CD4-positive, alpha-beta T cell (primary cell): ENCODE data around the gene TMEM30A. TPM values are rescaled to one million over a fixed set of nuclear protein-coding genes. Genes with fewer than 3 reads are reported as not detected.

ENCODE experiments used
- ATAC-seq: fragments of 200-7000 bp; cut with Tn5 transposase; one replicate; pipeline ENCODE4 v1.10.0; 2022; ENCODE audit warnings: mild to moderate bottlenecking; ENCODE audit not compliant: poor library complexity
- CTCF ChIA-PET: fragments of 350-600 bp; sonication (Branson Sonifier 250); formaldehyde crosslinking; loops from one replicate; lab custom pipeline; 2021; ENCODE audit warnings: antibody characterized with exemption, inconsistent platforms; lab: Charles Lee
- POLR2A ChIA-PET: fragments of 350-600 bp; sonication (Branson Sonifier 250); formaldehyde crosslinking; loops from one replicate; lab custom pipeline; 2021; ENCODE audit warnings: antibody characterized with exemption, inconsistent platforms; lab: Charles Lee
- DNase-seq, 14 experiments: peaks; one replicate each; pipeline ENCODE4 v3.0.0-alpha.2; 2013 to 2020; ENCODE audit warnings: mixed read lengths in 2 of 14
- H3K27ac ChIP-seq, 2 donors: one replicate each; pipeline versions ENCODE4 v1.5.1 to v1.7.0; 2013; ENCODE audit warnings: low read length in 2 of 2, low read depth in 1 of 2, mild to moderate bottlenecking in 1 of 2
- H3K27me3 ChIP-seq, 2 experiments: 1 replicate in 1 of 2; 2 replicates in 1 of 2; pipeline versions ENCODE4 v1.6.1 to v1.7.0; 2013; ENCODE audit warnings: low read length in 2 of 2, control low read depth in 1 of 2, mild to moderate bottlenecking in 1 of 2, moderate library complexity in 1 of 2; ENCODE audit not compliant: insufficient read depth in 2 of 2, control insufficient read depth in 1 of 2
- H3K36me3 ChIP-seq: one replicate; pipeline ENCODE4 v1.6.1; 2013; ENCODE audit warnings: low read length, control low read depth; ENCODE audit not compliant: insufficient read depth
- H3K4me1 ChIP-seq: one replicate; pipeline ENCODE4 v1.6.1; 2013; ENCODE audit warnings: low read length, control low read depth; ENCODE audit not compliant: insufficient read depth
- H3K4me3 ChIP-seq: one replicate; pipeline ENCODE4 v1.5.1; 2013; ENCODE audit warnings: mild to moderate bottlenecking, low read length, moderate library complexity
- H3K9me3 ChIP-seq, 2 experiments: 1 replicate in 1 of 2; 2 replicates in 1 of 2; pipeline versions ENCODE4 v1.6.1 to v1.7.0; 2013; ENCODE audit warnings: low read length in 2 of 2, mild to moderate bottlenecking in 2 of 2, control low read depth in 1 of 2, moderate library complexity in 1 of 2; ENCODE audit not compliant: control insufficient read depth in 1 of 2, insufficient read depth in 1 of 2
- H3K27ac Mint-ChIP-seq: one replicate; pipeline ENCODE4 v1.8.0; 2020; ENCODE audit warnings: mixed read lengths
- H3K27me3 Mint-ChIP-seq: one replicate; pipeline ENCODE4 v1.8.0; 2021; ENCODE audit warnings: mixed read lengths
- H3K36me3 Mint-ChIP-seq: one replicate; pipeline ENCODE4 v1.8.0; 2021; ENCODE audit warnings: low read depth, mixed read lengths
- H3K4me1 Mint-ChIP-seq: one replicate; pipeline ENCODE4 v1.8.0; 2021; ENCODE audit warnings: low read depth, mixed read lengths
- H3K4me3 Mint-ChIP-seq: one replicate; pipeline ENCODE4 v1.8.0; 2020; ENCODE audit warnings: mild to moderate bottlenecking, mixed read lengths
- H3K9me3 Mint-ChIP-seq: one replicate; pipeline ENCODE4 v1.8.0; 2020; ENCODE audit warnings: mixed read lengths
- intact Hi-C, 2 experiments: fragments of 100-400 bp; cut with DNase I in 1 of 2; cut with micrococcal nuclease in 1 of 2; formaldehyde crosslinking; loops; one replicate each; pipeline versions ENCODE4 v1.15.1 to v1.9.0; 2023 to 2025; cut with DNase I, micrococcal nuclease
- total RNA-seq, 174 experiments: library from RNA in 2 of 174; stranded (reverse) in 2 of 174; gene quantifications; one replicate each; pipeline ENCODE4 v1.2.3 and lab custom pipeline; 2021 to 2026
- TF ChIP-seq, protein P1 (sequence below): fragments of 200-600 bp; IDR thresholded peaks from one replicate; pipeline ENCODE4 v1.8.0; 2022; ENCODE audit warnings: antibody characterized with exemption, mild to moderate bottlenecking

The TMEM30A gene
- total RNA-seq, 2 experiments from 2014 or later: 29.8 to 33.2 TPM

DNA sequence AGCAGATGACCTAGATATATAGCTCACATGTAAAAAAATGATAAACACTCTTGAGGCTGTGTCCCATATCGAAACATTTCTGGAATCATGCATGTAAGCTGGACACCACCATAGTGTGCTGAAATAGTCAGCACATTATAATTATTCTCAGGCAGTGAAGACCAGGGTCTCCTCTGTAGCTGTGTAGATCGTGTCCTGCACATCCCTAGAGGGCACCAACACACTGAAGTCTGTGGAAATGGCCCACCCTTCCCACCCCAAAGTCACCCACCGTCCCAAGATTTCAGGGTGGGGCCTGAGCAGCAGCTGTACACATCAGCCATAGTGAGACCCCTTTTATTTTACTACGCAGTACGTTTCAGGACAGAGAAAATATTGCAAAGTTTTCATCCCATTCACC is 21.0 kb upstream of the TMEM30A start:
- H3K9me3 ChIP-seq: no peaks in the 10 kb centered on the region
- TF ChIP-seq, protein P1, sequence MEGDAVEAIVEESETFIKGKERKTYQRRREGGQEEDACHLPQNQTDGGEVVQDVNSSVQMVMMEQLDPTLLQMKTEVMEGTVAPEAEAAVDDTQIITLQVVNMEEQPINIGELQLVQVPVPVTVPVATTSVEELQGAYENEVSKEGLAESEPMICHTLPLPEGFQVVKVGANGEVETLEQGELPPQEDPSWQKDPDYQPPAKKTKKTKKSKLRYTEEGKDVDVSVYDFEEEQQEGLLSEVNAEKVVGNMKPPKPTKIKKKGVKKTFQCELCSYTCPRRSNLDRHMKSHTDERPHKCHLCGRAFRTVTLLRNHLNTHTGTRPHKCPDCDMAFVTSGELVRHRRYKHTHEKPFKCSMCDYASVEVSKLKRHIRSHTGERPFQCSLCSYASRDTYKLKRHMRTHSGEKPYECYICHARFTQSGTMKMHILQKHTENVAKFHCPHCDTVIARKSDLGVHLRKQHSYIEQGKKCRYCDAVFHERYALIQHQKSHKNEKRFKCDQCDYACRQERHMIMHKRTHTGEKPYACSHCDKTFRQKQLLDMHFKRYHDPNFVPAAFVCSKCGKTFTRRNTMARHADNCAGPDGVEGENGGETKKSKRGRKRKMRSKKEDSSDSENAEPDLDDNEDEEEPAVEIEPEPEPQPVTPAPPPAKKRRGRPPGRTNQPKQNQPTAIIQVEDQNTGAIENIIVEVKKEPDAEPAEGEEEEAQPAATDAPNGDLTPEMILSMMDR: no peak
- no peak overlapping the region for H3K27ac ChIP-seq
- no peaks in the 10 kb centered on the region for H3K9me3 Mint-ChIP-seq
- no peaks in the 10 kb centered on the region for H3K4me1 ChIP-seq
- ATAC-seq: no peak
- no peaks in the 10 kb centered on the region for H3K36me3 Mint-ChIP-seq
- peaks cover 7% of the 10 kb centered on the region for H3K27me3 Mint-ChIP-seq
- no peak for DNase-seq
- ChIA-PET POLR2A (interaction anchor here (0.7 kb wide), 1 partner anchor 382 kb away, joined by 3 read pairs; no protein-coding TSS in a partner anchor), CTCF (interaction anchor here (1.7 kb wide), 1 partner anchor 8 kb away, joined by 3 read pairs; no protein-coding TSS in a partner anchor)
- H3K4me1 Mint-ChIP-seq: peaks cover 7% of the 10 kb centered on the region
- H3K27ac Mint-ChIP-seq: peak overlapping the region; percentile 19
- no peak overlapping the region for H3K4me3 ChIP-seq
- intact Hi-C loops: no loop called here
- H3K36me3 ChIP-seq: no peaks in the 10 kb centered on the region
- H3K27me3 ChIP-seq: peaks cover 0 to 3% of the 10 kb centered on the region in 2 experiments
- H3K4me3 Mint-ChIP-seq: no peak overlapping the region

DNA sequence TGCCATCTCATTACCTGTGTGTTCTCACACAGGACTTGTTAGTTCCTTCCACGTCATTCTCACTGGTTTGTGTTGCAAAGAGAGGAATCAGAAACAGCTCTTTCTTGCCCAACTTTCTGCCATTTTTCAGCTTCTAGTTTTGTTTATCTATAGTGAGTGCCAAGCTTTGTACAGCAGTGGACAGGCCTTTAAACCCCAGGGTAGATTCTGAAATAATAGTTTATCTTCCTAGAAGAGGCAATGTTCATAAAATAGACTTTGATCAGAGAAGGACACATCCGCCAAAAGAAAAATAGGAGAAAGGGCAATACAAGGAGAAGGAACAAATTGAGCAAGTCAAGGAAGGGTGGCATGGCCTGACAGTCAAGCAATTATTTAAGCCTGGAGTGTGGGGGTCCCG is 17.7 kb upstream of the TMEM30A start:
- ChIA-PET POLR2A (interaction anchor here (0.7 kb wide), 1 partner anchor 17 kb away, joined by 3 read pairs; the partner anchor contains the start of gene TMEM30A), CTCF (no interaction called here)
- TF ChIP-seq, protein P1: no peak
- Histone ChIP-seq H3K27me3 (no peaks in the 10 kb centered on the region), H3K36me3 (no peaks in the 10 kb centered on the region), H3K27ac (no peak overlapping the region), H3K4me3 (no peak overlapping the region), H3K9me3 (no peaks in the 10 kb centered on the region), H3K4me1 (no peaks in the 10 kb centered on the region)
- Mint-ChIP-seq H3K9me3 (no peaks in the 10 kb centered on the region), H3K36me3 (no peaks in the 10 kb centered on the region), H3K27me3 (peaks cover 7% of the 10 kb centered on the region), H3K4me3 (no peak overlapping the region), H3K27ac (no peak overlapping the region), H3K4me1 (peaks cover 7% of the 10 kb centered on the region)
- ATAC-seq: no peak
- DNase-seq: no peak
- intact Hi-C loops: no loop called here

DNA sequence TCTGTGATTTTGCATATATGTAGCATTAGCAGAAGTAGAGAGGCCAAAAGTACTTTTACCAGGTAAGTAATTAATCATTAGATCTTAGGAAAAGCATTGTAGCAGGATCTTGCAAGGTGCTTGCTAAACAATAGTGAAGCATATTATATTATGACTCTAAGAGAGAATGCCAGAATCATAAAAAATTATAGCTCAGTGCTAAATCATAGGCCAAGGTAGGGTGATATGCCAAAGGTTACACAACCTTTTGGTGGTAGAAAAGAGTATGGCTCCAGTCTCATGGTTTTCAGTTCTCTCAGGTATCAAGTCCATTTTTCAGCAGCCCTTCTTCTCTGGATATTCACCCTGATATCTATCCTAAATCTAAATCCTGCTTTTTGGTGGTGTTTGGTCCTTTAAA is 16.9 kb upstream of the TMEM30A start:
- TF ChIP-seq, protein P1: no peak
- H3K4me3 Mint-ChIP-seq: no peak overlapping the region
- no peaks in the 10 kb centered on the region for H3K36me3 Mint-ChIP-seq
- Histone ChIP-seq H3K9me3 (no peaks in the 10 kb centered on the region), H3K27ac (no peak overlapping the region), H3K27me3 (no peaks in the 10 kb centered on the region), H3K4me1 (no peaks in the 10 kb centered on the region), H3K4me3 (no peak overlapping the region), H3K36me3 (no peaks in the 10 kb centered on the region)
- POLR2A ChIA-PET: no interaction called here
- peaks cover 7% of the 10 kb centered on the region for H3K27me3 Mint-ChIP-seq
- no peaks in the 10 kb centered on the region for H3K9me3 Mint-ChIP-seq
- H3K27ac Mint-ChIP-seq: no peak overlapping the region
- CTCF ChIA-PET: no interaction called here
- H3K4me1 Mint-ChIP-seq: peaks cover 7% of the 10 kb centered on the region
- intact Hi-C loops: no loop called here
- DNase-seq: no peak
- ATAC-seq: no peak
